CD14-positive monocyte (primary cell): ENCODE measurements around the gene NACC1. TPM values are rescaled to one million over a fixed set of nuclear protein-coding genes. Genes with fewer than 3 reads are reported as not detected.

Experiments
- DNase-seq, 3 donors: peaks; one replicate each; pipeline ENCODE4 v3.0.0-alpha.2; 2011 to 2022
- H2AFZ ChIP-seq: 2 replicates; pipeline ENCODE4 v1.6.0; 2012; ENCODE audit warnings: mild to moderate bottlenecking, low read depth, low read length, inconsistent platforms; ENCODE audit not compliant: insufficient read depth, poor library complexity, severe bottlenecking
- H3K27ac ChIP-seq, 2 donors: 1 replicate in 1 of 2; 2 replicates in 1 of 2; pipeline ENCODE4 v1.5.1; 2012 to 2013; ENCODE audit warnings: low read length in 2 of 2, control low read depth in 1 of 2, inconsistent platforms in 1 of 2, low read depth in 1 of 2, mild to moderate bottlenecking in 1 of 2
- H3K27me3 ChIP-seq, 2 donors: one replicate each; pipeline versions ENCODE4 v1.6.0 to v1.6.1; 2011 to 2013; ENCODE audit warnings: low read length in 2 of 2; ENCODE audit not compliant: control insufficient read depth in 2 of 2, insufficient read depth in 2 of 2
- H3K36me3 ChIP-seq, 2 donors: replicated peaks in 1 of 2; 1 replicate in 1 of 2; 2 replicates in 1 of 2; pipeline versions ENCODE4 v1.5.1 to v1.6.1; 2012 to 2013; ENCODE audit warnings: low read length in 2 of 2, control low read depth in 1 of 2, inconsistent platforms in 1 of 2, mild to moderate bottlenecking in 1 of 2; ENCODE audit not compliant: insufficient read depth in 2 of 2, control insufficient read depth in 1 of 2
- H3K4me1 ChIP-seq, 2 donors: 1 replicate in 1 of 2; 2 replicates in 1 of 2; pipeline versions ENCODE4 v1.5.1 to v1.6.1; 2012 to 2013; ENCODE audit warnings: low read length in 2 of 2, control low read depth in 1 of 2, inconsistent platforms in 1 of 2, mild to moderate bottlenecking in 1 of 2, moderate library complexity in 1 of 2; ENCODE audit not compliant: insufficient read depth in 2 of 2, control insufficient read depth in 1 of 2
- H3K4me2 ChIP-seq: replicated peaks from 2 replicates; pipeline ENCODE3; 2012; ENCODE audit warnings: low read length, moderate library complexity, mild to moderate bottlenecking; ENCODE audit not compliant: poor library complexity, severe bottlenecking; ENCODE audit errors: extremely low read depth
- H3K4me3 ChIP-seq, 3 experiments: fragments of 200-600 bp in 1 of 3; sonication (generic) in 1 of 3; replicated peaks in 1 of 3; 1 replicate in 2 of 3; 2 replicates in 1 of 3; pipeline ENCODE4 v1.5.1; 2011 to 2013; ENCODE audit warnings: low read length in 3 of 3, mild to moderate bottlenecking in 3 of 3, control low read depth in 2 of 3, low read depth in 2 of 3, inconsistent platforms in 1 of 3, moderate library complexity in 1 of 3
- H3K79me2 ChIP-seq: 2 replicates; pipeline ENCODE4 v1.6.0; 2012; ENCODE audit warnings: mild to moderate bottlenecking, control low read depth, inconsistent platforms, low read length, moderate library complexity; ENCODE audit not compliant: insufficient read depth
- H3K9ac ChIP-seq: 2 replicates; pipeline ENCODE4 v1.6.0; 2017; ENCODE audit warnings: low read length, mild to moderate bottlenecking; ENCODE audit not compliant: insufficient read depth, poor library complexity, severe bottlenecking
- H3K9me3 ChIP-seq, 2 donors: replicated peaks in 1 of 2; 1 replicate in 1 of 2; 2 replicates in 1 of 2; pipeline versions ENCODE4 v1.5.1 to v1.6.1; 2012 to 2013; ENCODE audit warnings: low read length in 2 of 2, control low read depth in 1 of 2; ENCODE audit not compliant: control insufficient read depth in 1 of 2, insufficient read depth in 1 of 2
- H4K20me1 ChIP-seq: 2 replicates; pipeline ENCODE4 v1.6.0; 2012; ENCODE audit warnings: mild to moderate bottlenecking, low read length, control low read depth, moderate library complexity; ENCODE audit not compliant: insufficient read depth
- H3K27ac Mint-ChIP-seq, 7 donors: one replicate each; pipeline ENCODE4 v1.8.0; 2020; ENCODE audit warnings: mild to moderate bottlenecking in 7 of 7, mixed read lengths in 7 of 7, moderate library complexity in 6 of 7, inconsistent platforms in 2 of 7
- H3K27me3 Mint-ChIP-seq, 3 donors: one replicate each; pipeline ENCODE4 v1.8.0; 2021 to 2022; ENCODE audit warnings: low read depth in 3 of 3, mild to moderate bottlenecking in 3 of 3, mixed read lengths in 3 of 3, moderate library complexity in 3 of 3, inconsistent platforms in 1 of 3
- H3K36me3 Mint-ChIP-seq, 2 donors: one replicate each; pipeline ENCODE4 v1.8.0; 2020; ENCODE audit warnings: mixed read lengths in 2 of 2, inconsistent platforms in 1 of 2, mild to moderate bottlenecking in 1 of 2
- H3K4me1 Mint-ChIP-seq: one replicate; pipeline ENCODE4 v1.8.0; 2020; ENCODE audit warnings: mild to moderate bottlenecking, mixed read lengths
- H3K4me3 Mint-ChIP-seq, 2 donors: one replicate each; pipeline ENCODE4 v1.8.0; 2020; ENCODE audit warnings: mild to moderate bottlenecking in 2 of 2, mixed read lengths in 2 of 2, moderate library complexity in 1 of 2
- H3K9me3 Mint-ChIP-seq, 7 donors: one replicate each; pipeline ENCODE4 v1.8.0; 2020 to 2022; ENCODE audit warnings: mixed read lengths in 7 of 7, mild to moderate bottlenecking in 6 of 7, moderate library complexity in 6 of 7, inconsistent platforms in 2 of 7
- WGBS: methylation state at CpG from one replicate; pipeline ENCODE4 v1.1.5; 2013; ENCODE audit warnings: missing lambda C conversion rate; ENCODE audit not compliant: insufficient coverage; 5-methylcytosine and 5-hydroxymethylcytosine counted together
- intact Hi-C, 2 donors: fragments of 100-400 bp; cut with micrococcal nuclease; formaldehyde crosslinking; loops; one replicate each; pipeline versions ENCODE4 v1.15.0 to v1.15.1; 2023
- polyA plus RNA-seq, 3 donors: library from polyadenylated mRNA; depleted of rRNA in 1 of 3; unstranded in 2 of 3; stranded (reverse) in 1 of 3; fragments of 300-500 nt in 2 of 3; fragments of >200 nt in 1 of 3; fragmentation: Illumina TruSeq in 2 of 3; gene quantifications; 1 replicate in 2 of 3; 2 replicates in 1 of 3; pipeline ENCODE4 v1.2.3, GENCODE V29; 2012 to 2021
- TF ChIP-seq, protein P1 (sequence below): fragments of 200-600 bp; IDR thresholded peaks from one replicate; pipeline ENCODE4 v1.8.0; 2022; ENCODE audit warnings: antibody characterized with exemption, mild to moderate bottlenecking

The NACC1 gene
- polyA plus RNA-seq, 3 donors: 1.1 to 20.1 (median 2.2) TPM

DNA sequence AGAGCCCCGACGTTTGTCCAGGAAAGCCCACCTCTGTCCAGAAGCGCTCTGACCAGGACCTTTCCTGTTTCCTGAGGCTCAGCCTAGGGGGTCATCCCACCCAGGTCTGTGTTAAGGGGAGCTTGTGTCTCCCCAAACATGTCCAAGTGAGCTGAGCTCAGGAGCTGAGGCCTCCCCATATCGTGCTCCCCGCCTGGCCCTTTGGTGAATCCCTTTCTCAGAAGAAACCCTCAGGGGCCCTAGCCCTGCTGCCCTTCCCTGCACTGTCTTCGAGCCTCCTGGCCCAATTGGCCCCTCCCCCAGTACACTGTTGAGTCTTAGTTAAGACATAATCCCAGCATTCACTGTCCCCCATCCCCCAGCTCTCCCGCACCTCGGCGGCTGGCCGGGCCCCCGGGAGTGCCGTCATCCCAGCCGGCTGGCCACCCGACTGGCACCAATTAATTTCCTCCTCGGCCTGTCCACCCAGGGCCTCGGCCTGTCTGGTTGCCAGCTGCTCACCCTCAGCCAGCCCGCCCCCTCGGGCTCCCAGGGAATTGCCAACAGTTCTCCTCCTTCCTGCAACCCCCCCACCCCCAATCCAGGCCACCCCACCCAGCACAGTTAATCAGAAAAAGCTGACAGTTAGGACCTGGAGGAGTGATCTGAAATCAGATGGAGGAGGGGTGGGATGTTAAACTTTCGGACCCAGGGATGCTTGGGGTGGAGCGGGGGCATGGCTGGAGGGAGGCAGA is 45.7 kb downstream of the NACC1 start:
- Histone ChIP-seq H3K36me3 (no peaks in the 10 kb centered on the region), H3K4me1 (peaks cover 72 to 84% of the 10 kb centered on the region in 2 donors), H3K9ac (peak overlapping the region; percentile 70), H3K9me3 (no peaks in the 10 kb centered on the region), H3K27ac (peak overlapping the region; percentile 65 to 90), H2AFZ (peak overlapping the region; percentile 90), H3K4me3 (peak overlapping the region; percentile 24 to 83 (median 47)), H4K20me1 (no peaks in the 10 kb centered on the region), H3K4me2 (peak overlapping the region; percentile 97), H3K79me2 (peaks cover 21% of the 10 kb centered on the region), H3K27me3 (no peaks in the 10 kb centered on the region)
- peaks cover 0 to 5% (median 0%) of the 10 kb centered on the region in 7 donors for H3K9me3 Mint-ChIP-seq
- WGBS: under 1% methylated on average over 16 of the region's 20 CpGs
- TF ChIP-seq, protein P1, sequence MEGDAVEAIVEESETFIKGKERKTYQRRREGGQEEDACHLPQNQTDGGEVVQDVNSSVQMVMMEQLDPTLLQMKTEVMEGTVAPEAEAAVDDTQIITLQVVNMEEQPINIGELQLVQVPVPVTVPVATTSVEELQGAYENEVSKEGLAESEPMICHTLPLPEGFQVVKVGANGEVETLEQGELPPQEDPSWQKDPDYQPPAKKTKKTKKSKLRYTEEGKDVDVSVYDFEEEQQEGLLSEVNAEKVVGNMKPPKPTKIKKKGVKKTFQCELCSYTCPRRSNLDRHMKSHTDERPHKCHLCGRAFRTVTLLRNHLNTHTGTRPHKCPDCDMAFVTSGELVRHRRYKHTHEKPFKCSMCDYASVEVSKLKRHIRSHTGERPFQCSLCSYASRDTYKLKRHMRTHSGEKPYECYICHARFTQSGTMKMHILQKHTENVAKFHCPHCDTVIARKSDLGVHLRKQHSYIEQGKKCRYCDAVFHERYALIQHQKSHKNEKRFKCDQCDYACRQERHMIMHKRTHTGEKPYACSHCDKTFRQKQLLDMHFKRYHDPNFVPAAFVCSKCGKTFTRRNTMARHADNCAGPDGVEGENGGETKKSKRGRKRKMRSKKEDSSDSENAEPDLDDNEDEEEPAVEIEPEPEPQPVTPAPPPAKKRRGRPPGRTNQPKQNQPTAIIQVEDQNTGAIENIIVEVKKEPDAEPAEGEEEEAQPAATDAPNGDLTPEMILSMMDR: no peak
- H3K4me1 Mint-ChIP-seq: peaks cover 67% of the 10 kb centered on the region
- no peaks in the 10 kb centered on the region for H3K36me3 Mint-ChIP-seq
- peak overlapping the region; percentile 82 to 98 (median 92) for H3K27ac Mint-ChIP-seq
- peak overlapping the region; percentile 76 to 87 for H3K4me3 Mint-ChIP-seq
- intact Hi-C loops: loop anchor here in 1 of 2 donors (5.0 kb wide), 1 partner anchor 44 kb away; no protein-coding TSS in a partner anchor
- DNase-seq: peak in 2 of 3 donors; percentile 48 to 49
- H3K27me3 Mint-ChIP-seq: no peaks in the 10 kb centered on the region

DNA sequence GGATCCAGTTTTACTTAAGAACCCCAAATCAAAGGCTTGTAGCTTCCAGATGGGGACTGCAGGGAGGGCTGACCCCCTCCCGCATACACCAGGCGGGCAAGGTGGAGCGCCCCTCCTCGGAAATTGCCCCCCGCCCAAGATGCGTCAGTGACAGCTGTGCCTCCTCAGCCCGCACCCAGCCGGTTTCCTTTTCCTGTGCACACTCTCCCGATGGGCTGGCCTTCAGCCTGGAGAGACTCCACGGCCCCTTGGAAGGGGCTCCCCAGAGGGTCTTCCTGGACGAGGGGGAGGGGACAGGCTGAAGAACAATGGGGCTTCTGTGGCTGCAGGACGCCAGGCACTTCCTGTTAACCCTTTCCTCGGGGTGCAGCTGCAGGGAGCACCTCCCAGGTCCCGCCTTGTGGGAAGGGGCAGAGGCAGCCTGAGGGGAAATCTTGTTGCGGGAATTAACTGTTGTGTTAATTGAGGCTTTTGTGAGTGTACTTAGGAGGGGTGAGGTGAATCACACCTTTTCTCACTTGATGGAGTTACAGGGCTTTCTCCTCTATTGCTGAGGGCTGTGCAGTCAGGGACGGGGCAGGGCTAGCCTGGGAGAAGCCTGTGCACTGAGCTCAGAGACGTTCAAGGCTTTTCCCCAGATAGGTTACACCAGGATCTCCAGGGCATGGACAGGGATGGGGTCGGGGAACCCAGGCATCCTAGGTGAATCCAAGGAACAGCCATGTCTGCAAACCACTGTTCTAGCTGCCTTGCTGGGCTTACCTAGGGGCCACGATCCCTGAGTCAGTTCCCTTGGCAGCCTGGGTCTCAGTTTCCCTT is 46.5 kb downstream of the NACC1 start:
- intact Hi-C loops: loop anchor here in 1 of 2 donors (5.0 kb wide), 1 partner anchor 43 kb away; no protein-coding TSS in a partner anchor
- H3K9me3 ChIP-seq: no peaks in the 10 kb centered on the region
- H3K4me3 ChIP-seq: peak overlapping the region; percentile 24 to 83 (median 47)
- H3K36me3 ChIP-seq: no peaks in the 10 kb centered on the region
- H3K9ac ChIP-seq: peak overlapping the region; percentile 70
- H2AFZ ChIP-seq: peak overlapping the region; percentile 90
- peaks cover 22% of the 10 kb centered on the region for H3K79me2 ChIP-seq
- H3K9me3 Mint-ChIP-seq: peaks cover 0 to 5% (median 0%) of the 10 kb centered on the region in 7 donors
- H3K27me3 Mint-ChIP-seq: peaks cover 0 to 4% (median 0%) of the 10 kb centered on the region in 3 donors
- H3K4me3 Mint-ChIP-seq: peak overlapping the region; percentile 76 to 87
- WGBS: 8% methylated on average over 13 of the region's 19 CpGs
- peak overlapping the region; percentile 65 to 90 for H3K27ac ChIP-seq
- H3K27ac Mint-ChIP-seq: peak overlapping the region; percentile 50 to 98 (median 92)
- no peaks in the 10 kb centered on the region for H3K27me3 ChIP-seq
- H3K4me1 ChIP-seq: peaks cover 78 to 92% of the 10 kb centered on the region in 2 donors
- TF ChIP-seq, protein P1: no peak
- H3K36me3 Mint-ChIP-seq: no peaks in the 10 kb centered on the region
- H4K20me1 ChIP-seq: no peaks in the 10 kb centered on the region
- H3K4me2 ChIP-seq: peak overlapping the region; percentile 97
- peak in 2 of 3 donors; percentile 11 to 43 for DNase-seq
- peaks cover 75% of the 10 kb centered on the region for H3K4me1 Mint-ChIP-seq
